ENCODE data around the gene TMIE.
"Not testable (repeated sequence)": the region's sequence is repeated elsewhere in the genome, so short reads cannot be mapped to it uniquely, and the experiment has no call there.

The TMIE gene

GRCh38 chr3:46690798-46691197 is 10.4 kb upstream of the TMIE start:
- no peak for FAIRE-seq

DNA sequence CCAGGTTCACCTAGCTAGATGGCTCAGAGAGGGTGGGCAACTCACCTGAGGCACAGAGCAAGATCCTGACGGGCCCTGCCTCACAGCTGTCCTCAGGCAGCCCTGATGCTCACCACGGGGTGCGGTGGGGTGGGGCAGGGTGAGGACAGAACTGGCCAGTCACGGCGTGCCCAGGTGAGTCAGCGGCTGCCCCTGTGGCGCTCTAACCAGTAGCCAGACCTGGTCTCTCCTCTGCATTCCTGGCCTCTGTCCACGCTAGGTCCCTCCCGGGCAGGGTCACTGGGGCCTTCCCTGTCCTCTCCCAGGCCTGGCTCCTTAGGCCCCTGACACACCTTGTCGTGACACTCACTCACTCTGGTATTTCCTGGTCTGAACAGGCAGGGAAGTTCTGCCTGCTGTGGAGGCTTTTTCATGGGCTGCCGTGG is 8.6 kb upstream of the TMIE start:
- FAIRE-seq, result no peak

GRCh38 chr3:46693038-46693891 is 7.9 kb upstream of the TMIE start, which contains the start of gene ALS2CL:
ALS2CL (minus strand) TSS chr3:46693679; CDS start chr3:46689440, 4,239 bp downstream.
- no peak for FAIRE-seq

DNA sequence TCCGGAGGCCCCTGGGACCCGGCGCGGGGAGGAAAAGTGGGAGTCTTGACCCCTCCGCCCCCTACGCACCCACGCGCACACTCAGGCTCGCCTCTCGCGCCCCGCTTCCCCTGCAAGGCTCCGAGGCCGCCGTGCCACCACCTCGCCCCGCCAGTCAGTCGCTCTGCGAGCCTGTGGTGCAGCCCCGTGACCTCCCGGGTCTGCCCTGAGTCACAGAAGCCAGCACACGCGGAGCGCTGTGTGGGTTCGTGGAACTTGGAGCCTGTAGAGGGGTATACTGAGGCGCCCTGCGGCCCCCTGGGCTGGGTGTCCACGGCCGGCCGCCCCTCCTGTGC is 7.3 kb upstream of the TMIE start:
- no peak for FAIRE-seq

GRCh38 chr3:46694520-46694919 is 6.7 kb upstream of the TMIE start:
- FAIRE-seq, result no peak

DNA sequence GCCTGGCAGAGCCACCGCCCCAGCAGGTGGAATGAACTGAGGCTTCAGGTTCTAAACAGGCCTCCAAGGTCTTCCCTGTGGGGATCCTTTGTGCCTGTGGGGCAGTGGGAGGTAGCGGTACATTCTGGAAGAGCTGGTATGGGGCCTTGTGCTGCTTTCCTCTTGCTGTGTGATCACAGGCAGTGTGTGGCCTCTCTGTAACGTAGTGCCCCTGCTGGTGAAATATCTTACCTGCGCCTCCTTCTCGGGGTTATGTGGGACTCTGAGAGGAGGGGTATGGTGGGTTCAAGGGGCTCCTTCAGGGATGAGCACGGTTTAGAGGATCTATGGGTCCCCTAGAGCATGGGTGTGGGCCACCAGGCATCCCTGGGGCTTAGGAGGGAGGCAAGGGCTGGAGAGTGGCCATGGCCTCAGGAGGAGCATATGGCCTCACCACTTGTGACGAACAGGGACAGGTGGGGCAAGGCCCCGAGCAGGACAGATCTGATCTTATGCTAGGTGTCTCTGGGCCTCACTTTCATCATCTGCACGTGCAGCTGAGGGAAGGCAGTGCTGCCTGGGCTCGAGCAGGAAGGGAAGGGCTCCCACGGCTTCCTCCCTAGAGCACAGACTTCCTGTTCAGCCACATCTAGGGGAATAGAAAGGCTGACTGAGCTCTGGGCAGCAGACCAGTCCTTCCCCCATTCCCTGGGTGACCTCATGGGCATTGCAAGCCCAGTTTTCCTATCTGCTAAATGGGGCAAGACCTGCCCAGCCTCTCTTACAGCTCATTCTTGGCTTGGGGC is 5.8 kb upstream of the TMIE start:
- no peak for FAIRE-seq

DNA sequence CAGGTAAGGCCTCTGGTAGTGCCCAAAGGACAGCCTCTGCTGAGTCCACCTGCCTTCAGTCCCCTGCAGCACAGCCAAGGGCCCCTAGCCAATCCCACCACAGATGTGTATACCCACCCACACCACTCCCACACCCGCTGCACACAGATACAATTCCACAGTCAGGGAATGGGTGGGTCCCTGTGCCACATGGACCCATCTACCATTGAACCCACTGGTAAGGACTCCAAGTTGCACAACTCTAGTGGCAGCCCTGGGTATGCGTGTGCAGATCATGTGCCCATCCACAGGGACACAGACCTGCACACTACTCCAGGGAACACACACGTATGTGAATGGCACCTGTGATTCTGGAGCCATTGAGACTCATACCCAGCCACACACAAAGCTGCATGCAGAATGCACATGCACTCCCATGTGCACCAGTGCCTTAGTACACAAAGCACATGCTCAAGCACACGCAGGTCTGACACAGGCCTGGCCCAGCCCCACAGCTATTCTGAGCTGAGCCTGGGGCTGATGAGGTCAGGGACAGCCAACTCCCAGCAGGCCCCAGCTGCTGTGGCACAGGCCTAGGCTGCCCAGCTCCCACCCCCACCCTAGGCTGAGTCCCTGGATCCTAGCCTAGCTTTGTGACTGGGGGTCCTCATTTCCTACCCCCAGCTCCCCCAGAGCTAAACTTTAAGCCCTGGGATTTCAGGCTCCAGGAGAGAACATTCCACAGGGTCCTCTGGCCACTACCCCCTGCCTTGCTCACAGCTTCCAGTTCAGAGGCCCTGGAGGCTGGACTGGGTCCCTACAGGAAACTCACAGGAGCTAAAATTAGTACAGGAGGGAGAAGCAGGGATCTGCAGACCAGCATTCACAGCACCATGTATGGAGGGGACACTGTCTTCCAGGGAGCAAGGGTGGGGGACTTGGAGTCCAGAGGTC is 5.0 kb upstream of the TMIE start:
- no peak for FAIRE-seq

DNA sequence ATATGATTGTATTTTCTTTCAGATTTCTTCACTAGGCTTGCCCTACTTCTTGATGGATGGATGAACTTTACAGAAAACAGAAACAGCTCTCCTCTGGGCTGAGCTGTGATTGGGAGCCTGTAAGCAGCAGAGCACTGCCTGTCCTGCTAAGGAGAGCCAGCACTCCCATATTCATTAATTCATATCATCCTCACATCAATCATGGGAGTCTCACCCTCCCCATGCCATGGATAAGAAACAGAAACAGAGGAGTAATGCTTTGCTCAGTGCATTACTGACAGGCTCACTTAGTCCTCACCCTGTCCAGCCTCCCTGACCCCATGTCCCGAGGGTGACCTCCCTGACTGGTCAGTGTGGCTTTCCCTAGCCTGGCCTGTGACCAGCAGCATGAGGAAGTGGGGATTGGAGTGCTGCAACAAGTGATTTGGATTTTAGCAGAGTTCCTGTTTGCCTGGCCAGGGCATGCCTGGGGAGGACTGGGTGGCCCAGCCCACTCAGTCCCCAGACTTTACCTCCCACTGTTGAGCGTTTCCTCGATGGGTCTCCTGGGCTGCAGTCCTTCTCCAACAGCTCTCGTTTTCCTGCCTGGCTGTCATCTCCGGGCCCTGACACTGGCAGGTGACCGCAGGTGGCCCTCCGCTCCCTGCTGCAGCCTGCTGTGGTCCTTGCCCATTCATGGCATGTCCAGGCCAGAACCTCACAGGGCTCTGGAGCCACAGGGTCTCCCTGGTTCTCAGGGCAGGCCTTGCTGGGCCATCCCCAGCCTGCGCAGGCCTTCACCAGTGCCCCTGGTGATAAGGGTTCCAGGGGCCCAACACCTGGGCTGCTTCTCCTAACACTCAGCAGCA is 1.3 kb upstream of the TMIE start:
- FAIRE-seq, result no peak

- no peak for FAIRE-seq
These were observed 420 bp upstream of the TMIE start for GRCh38 chr3:46700772-46701171.

DNA sequence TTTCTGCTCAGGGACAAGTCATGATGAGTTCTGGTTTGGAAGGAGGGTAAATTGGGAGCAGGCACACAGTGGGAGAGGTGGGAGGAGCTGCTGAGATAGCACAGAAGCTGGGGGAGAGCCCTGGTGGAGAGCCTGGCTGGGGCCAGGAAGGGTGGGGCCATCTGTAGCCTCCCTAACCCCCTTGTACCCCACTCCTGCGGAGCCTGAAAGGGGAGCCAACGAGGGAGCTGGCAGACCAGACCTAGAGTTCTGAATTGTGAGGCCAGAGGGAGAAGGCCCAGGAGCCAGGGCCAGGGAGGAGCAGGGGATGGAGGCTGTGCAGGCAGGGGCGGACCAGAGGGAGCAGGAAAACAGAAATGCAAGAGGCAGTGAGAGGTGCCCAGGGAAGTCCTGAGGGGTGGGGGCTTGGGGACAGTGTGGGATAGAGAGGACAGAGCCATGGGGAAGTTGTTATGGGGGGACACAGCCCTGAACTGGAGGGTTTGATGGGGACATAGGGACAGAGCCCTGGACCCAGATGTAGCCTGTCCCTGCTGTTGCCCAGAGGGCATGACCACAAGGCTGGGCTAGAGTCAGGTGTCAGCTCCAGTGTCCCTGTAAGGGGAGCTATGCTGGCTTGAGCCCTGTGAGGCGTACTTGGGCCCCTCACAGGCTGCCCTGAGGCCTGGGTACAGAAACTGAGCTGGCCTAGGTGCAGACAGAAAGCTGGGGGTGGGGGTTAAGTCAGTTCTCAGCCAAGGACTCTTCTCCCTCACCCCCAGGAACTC is 1.2 kb downstream of the TMIE start:
- no peak for FAIRE-seq

- FAIRE-seq, result no peak
These were observed 1.9 kb downstream of the TMIE start for GRCh38 chr3:46703013-46703520.

DNA sequence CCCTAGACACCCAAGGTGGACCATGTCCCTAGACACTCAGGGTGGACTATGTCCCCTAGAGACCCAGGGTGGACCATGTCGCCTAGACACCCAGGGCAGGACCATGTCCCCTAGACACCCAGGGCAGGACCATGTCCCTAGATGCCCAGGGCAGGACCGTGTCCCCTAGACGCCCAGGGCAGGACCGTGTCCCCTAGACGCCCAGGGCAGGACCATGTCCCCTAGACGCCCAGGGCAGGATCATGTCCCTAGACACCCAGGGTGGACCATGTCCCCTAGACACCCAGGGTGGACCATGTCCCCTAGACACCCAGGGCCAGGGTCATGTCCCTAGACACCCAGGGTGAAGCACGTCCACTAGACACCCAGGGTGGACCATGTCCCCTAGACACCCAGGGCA is 3.2 kb downstream of the TMIE start:
- not testable (repeated sequence) for FAIRE-seq

- FAIRE-seq, result no peak
These were observed 3.9 kb downstream of the TMIE start for GRCh38 chr3:46705022-46705530.

- no peak for FAIRE-seq
These were observed 4.8 kb downstream of the TMIE start for GRCh38 chr3:46705751-46706552.

DNA sequence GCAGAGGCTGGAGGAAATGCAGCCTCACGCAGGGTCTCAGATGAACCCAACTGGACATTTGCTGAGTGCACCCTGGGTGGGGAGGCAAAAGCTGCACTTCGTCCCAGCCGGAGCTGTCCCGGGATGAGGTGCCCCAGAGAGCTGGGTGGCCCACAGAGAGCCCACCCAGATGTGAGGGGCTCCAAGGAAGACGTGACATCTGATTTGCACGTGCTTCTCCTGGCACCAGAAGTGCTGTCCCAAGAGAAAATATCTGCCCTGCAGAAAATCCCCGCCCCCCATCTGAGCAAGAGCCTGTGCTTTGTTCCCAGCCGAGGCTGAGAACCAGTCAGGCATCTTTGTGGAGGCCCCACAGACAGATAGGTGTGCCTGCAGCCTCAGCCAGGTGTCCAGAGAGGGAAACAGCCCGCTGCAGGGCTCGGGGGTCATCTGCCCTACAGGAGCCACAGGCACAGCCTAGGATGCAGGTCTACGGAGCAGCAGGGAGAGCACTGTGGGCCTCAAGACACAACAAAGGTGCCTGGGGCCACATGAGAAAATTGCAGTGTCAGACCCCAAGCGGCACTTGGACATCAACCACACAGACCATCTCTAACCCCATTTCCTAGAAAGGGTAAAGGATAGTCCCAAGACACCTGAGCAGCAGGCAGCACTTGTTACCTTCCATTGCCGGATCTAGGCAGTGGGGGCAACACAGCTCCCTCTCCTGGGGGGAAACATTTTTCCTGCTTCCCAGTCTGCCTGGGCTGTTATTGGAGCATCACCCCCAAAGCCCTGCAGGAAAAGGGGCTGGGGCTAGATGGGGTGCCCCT is 5.8 kb downstream of the TMIE start:
- no peak for FAIRE-seq

- no peak for FAIRE-seq
These were observed 6.4 kb downstream of the TMIE start for GRCh38 chr3:46707601-46708011.

- no peak for FAIRE-seq
These were observed 7.4 kb downstream of the TMIE start for GRCh38 chr3:46708401-46709156.

- FAIRE-seq, result no peak
These were observed 8.0 kb downstream of the TMIE start for GRCh38 chr3:46709157-46709654.
